Psoas muscle (tissue), 8 donors: Measurements from ENCODE around the gene PODN. TPM values are rescaled to one million over a fixed set of nuclear protein-coding genes. Genes with fewer than 3 reads are reported as not detected.
A peak's percentile ranks its signal among the peaks of the same experiment; 100 is the strongest.

Experiments used
- ATAC-seq, 4 donors: fragments of 200-7000 bp; cut with Tn5 transposase; one replicate each; pipeline ENCODE4 v1.9.1; 2020; ENCODE audit warnings: moderate library complexity in 3 of 4, mild to moderate bottlenecking in 2 of 4
- DNase-seq, 2 donors: peaks; one replicate each; pipeline ENCODE4 v3.0.0-alpha.2; 2020
- H3K27ac ChIP-seq: fragments of 200-600 bp; one replicate; pipeline ENCODE4 v1.8.0; 2022
- H3K27me3 ChIP-seq, 3 donors: fragments of 200-600 bp in 1 of 3; one replicate each; pipeline versions ENCODE4 v1.6.1 to v1.8.0; 2013 to 2022; ENCODE audit warnings: low read length in 2 of 3, mild to moderate bottlenecking in 2 of 3, moderate library complexity in 1 of 3; ENCODE audit not compliant: insufficient read depth in 3 of 3
- H3K36me3 ChIP-seq, 2 donors: fragments of 200-600 bp in 1 of 2; one replicate each; pipeline versions ENCODE4 v1.6.1 to v1.8.0; 2013 to 2022; ENCODE audit warnings: low read depth in 1 of 2, mild to moderate bottlenecking in 1 of 2, moderate library complexity in 1 of 2; ENCODE audit not compliant: insufficient read depth in 1 of 2
- H3K4me1 ChIP-seq: fragments of 200-600 bp; one replicate; pipeline ENCODE4 v1.8.0; 2022
- H3K4me3 ChIP-seq: fragments of 200-600 bp; one replicate; pipeline ENCODE4 v1.8.0; 2022; ENCODE audit warnings: mild to moderate bottlenecking
- H3K9me3 ChIP-seq: fragments of 200-600 bp; one replicate; pipeline ENCODE4 v1.8.0; 2022
- CTCF ChIP-seq: fragments of 200-600 bp; IDR thresholded peaks from one replicate; pipeline ENCODE4 v1.8.0; 2022; ENCODE audit warnings: antibody characterized with exemption
- WGBS, 3 donors: extraction: QIAGEN DNeasy Blood & Tissue Kit; methylation state at CpG; one replicate each; pipeline versions ENCODE4 v1.1.6 to v1.1.7; 2013; 5-methylcytosine and 5-hydroxymethylcytosine counted together
- intact Hi-C, 2 donors: fragments of 100-400 bp; cut with DNase I; formaldehyde crosslinking; loops; one replicate each; pipeline versions ENCODE4 v1.11.0 to v1.14.2; 2022
- polyA plus RNA-seq, 3 donors: library from polyadenylated mRNA; stranded (reverse); fragments of 200-250 nt; gene quantifications; one replicate each; pipeline ENCODE4 v1.2.3, GENCODE V29; 2013
- total RNA-seq, 4 donors: library from RNA; stranded (reverse); fragmentation: NEBNext Ultra II Directional in 2 of 4; extraction: Animal tissue kit (Norgen Biotek cat#: 25700) in 2 of 4; gene quantifications; one replicate each; pipeline versions ENCODE4 v1.2.1 to v1.2.4, GENCODE V29; 2021 to 2023
- donor health status: healthy with polysubstance abuse.
- donor health status: DM: no; HTN: no; CAD: no; lungs with moderate emphysema.
- donor health status: Bipolar disorder and iron deficiency.
- donor health status: healthy.
- donor health status: DM: yes; HTN: yes; CAD: no.
- donor health status: DM: no; HTN: no; CAD: no.
- donor health status: DM: no; HTN: no; CAD: no.
- donor health status: DM: yes; HTN: yes; CAD: no.

The PODN gene
- total and polyA plus RNA-seq, 7 donors: 3.0 to 27.1 (median 7.2) TPM

GRCh38 chr1:53080041-53080440 lies 18.0 kb downstream of the PODN start:
- Histone ChIP-seq H3K4me1 (no peaks in the 10 kb centered on the region), H3K9me3 (no peaks in the 10 kb centered on the region), H3K27ac (no peak overlapping the region), H3K27me3 (no peaks in the 10 kb centered on the region), H3K36me3 (no peaks in the 10 kb centered on the region), H3K4me3 (no peak overlapping the region)
- intact Hi-C loops: no loop called here
- TF ChIP-seq CTCF: no peak
- DNase-seq (peak; percentile 4 to 7), ATAC-seq (no peak)
- WGBS, 3 donors: 51 to 84% (median 56%) methylated on average over 3 of the region's 3 CpGs

- no peak overlapping the region for H3K4me3 ChIP-seq
- TF ChIP-seq CTCF: no peak
- no peaks in the 10 kb centered on the region for H3K9me3 ChIP-seq
- no peak overlapping the region for H3K27ac ChIP-seq
- ATAC-seq (no peak), DNase-seq (peak; percentile 7 to 36)
- intact Hi-C loops: no loop called here
- no peaks in the 10 kb centered on the region for H3K36me3 ChIP-seq
- no peaks in the 10 kb centered on the region for H3K4me1 ChIP-seq
- no peaks in the 10 kb centered on the region for H3K27me3 ChIP-seq
- 80 to 87% (median 80%) methylated on average over 15 of the region's 15 CpGs for WGBS, 3 donors
Measured at GRCh38 chr1:53080769-53081168, 18.8 kb downstream of the PODN start.

- DNase-seq (peak in 1 of 2 donors; percentile 4), ATAC-seq (no peak)
- Histone ChIP-seq H3K4me1 (no peaks in the 10 kb centered on the region), H3K9me3 (no peaks in the 10 kb centered on the region), H3K27me3 (no peaks in the 10 kb centered on the region), H3K4me3 (no peak overlapping the region), H3K36me3 (no peaks in the 10 kb centered on the region), H3K27ac (no peak overlapping the region)
- TF ChIP-seq CTCF: no peak
- WGBS, 3 donors: 79 to 81% (median 80%) methylated on average over 14 of the region's 14 CpGs
- intact Hi-C loops: no loop called here
Measured at GRCh38 chr1:53081384-53082066, 19.5 kb downstream of the PODN start.

GRCh38 chr1:53082826-53083455 lies 20.9 kb downstream of the PODN start:
- no peaks in the 10 kb centered on the region for H3K27me3 ChIP-seq
- H3K4me3 ChIP-seq: no peak overlapping the region
- DNase-seq (no peak), ATAC-seq (no peak)
- no peaks in the 10 kb centered on the region for H3K4me1 ChIP-seq
- H3K27ac ChIP-seq: no peak overlapping the region
- H3K36me3 ChIP-seq: no peaks in the 10 kb centered on the region
- H3K9me3 ChIP-seq: no peaks in the 10 kb centered on the region
- intact Hi-C loops: no loop called here
- TF ChIP-seq CTCF: no peak
- 73 to 80% (median 75%) methylated on average over 13 of the region's 13 CpGs for WGBS, 3 donors
